ENCODE data around the gene PTPRD. TPM values are rescaled to one million over a fixed set of nuclear protein-coding genes. Genes with fewer than 3 reads are reported as not detected.

Gene PTPRD
- total RNA-seq, 1 donor from 2014 or later, result 197 TPM

- no peak for TF ChIP-seq CTCF (conservative IDR thresholded peaks at IDR 0.05)
- peaks cover 5% of the 10 kb centered on the region for H3K4me1 Mint-ChIP-seq (ENCODE audit: unreplicated experiment)
- peaks cover 4% of the 10 kb centered on the region for H3K36me3 Mint-ChIP-seq
- H3K4me3 Mint-ChIP-seq, result no peak overlapping the region
- H3K27ac Mint-ChIP-seq, result no peak overlapping the region
- no peaks in the 10 kb centered on the region for H3K9me3 Mint-ChIP-seq
- DNase-seq (ENCODE audit: extremely low spot score, unreplicated experiment), result no peak
- H3K27me3 Mint-ChIP-seq, result no peaks in the 10 kb centered on the region
These were observed 2036.1 kb downstream of the PTPRD start for GRCh38 chr9:8576741-8577140.

- H3K4me1 Mint-ChIP-seq (ENCODE audit: unreplicated experiment), result peaks cover 15% of the 10 kb centered on the region
- H3K27me3 Mint-ChIP-seq, result no peaks in the 10 kb centered on the region
- H3K36me3 Mint-ChIP-seq, result peaks cover 4% of the 10 kb centered on the region
- no peak for TF ChIP-seq CTCF (conservative IDR thresholded peaks at IDR 0.05)
- DNase-seq (ENCODE audit: extremely low spot score, unreplicated experiment), result no peak
- no peak overlapping the region for H3K27ac Mint-ChIP-seq
- H3K4me3 Mint-ChIP-seq, result no peak overlapping the region
- H3K9me3 Mint-ChIP-seq, result no peaks in the 10 kb centered on the region
These were observed 2038.0 kb downstream of the PTPRD start for GRCh38 chr9:8574846-8575245.

- peaks cover 2% of the 10 kb centered on the region for H3K9me3 Mint-ChIP-seq
- H3K4me3 Mint-ChIP-seq, result no peak overlapping the region
- no peaks in the 10 kb centered on the region for H3K36me3 Mint-ChIP-seq
- no peak for TF ChIP-seq CTCF (conservative IDR thresholded peaks at IDR 0.05)
- H3K27me3 Mint-ChIP-seq, result no peaks in the 10 kb centered on the region
- no peak for DNase-seq (ENCODE audit: extremely low spot score, unreplicated experiment)
- H3K27ac Mint-ChIP-seq, result no peak overlapping the region
- peaks cover 11% of the 10 kb centered on the region for H3K4me1 Mint-ChIP-seq (ENCODE audit: unreplicated experiment)
These were observed 2040.6 kb downstream of the PTPRD start for GRCh38 chr9:8572209-8572608.

- H3K4me1 Mint-ChIP-seq (ENCODE audit: unreplicated experiment), result peaks cover 11% of the 10 kb centered on the region
- no peak overlapping the region for H3K27ac Mint-ChIP-seq
- peaks cover 5% of the 10 kb centered on the region for H3K36me3 Mint-ChIP-seq
- TF ChIP-seq CTCF (conservative IDR thresholded peaks at IDR 0.05), result no peak
- H3K4me3 Mint-ChIP-seq, result no peak overlapping the region
- peaks cover 6% of the 10 kb centered on the region for H3K9me3 Mint-ChIP-seq
- DNase-seq (ENCODE audit: extremely low spot score, unreplicated experiment), result no peak
- H3K27me3 Mint-ChIP-seq, result no peaks in the 10 kb centered on the region
These were observed 2041.2 kb downstream of the PTPRD start for GRCh38 chr9:8571643-8572042.

GRCh38 chr9:8570776-8571175, 2042.0 kb downstream of the PTPRD start:
- peaks cover 6% of the 10 kb centered on the region for H3K9me3 Mint-ChIP-seq
- DNase-seq (ENCODE audit: extremely low spot score, unreplicated experiment), result no peak

More at GRCh38 chr9:8570776-8571175, 2042.0 kb downstream of the PTPRD start:
- TF ChIP-seq CTCF (conservative IDR thresholded peaks at IDR 0.05), result no peak
- Mint-ChIP-seq H3K36me3 (peaks cover 6% of the 10 kb centered on the region), H3K4me3 (no peak overlapping the region), H3K27ac (no peak overlapping the region), H3K4me1 (ENCODE audit: unreplicated experiment) (peaks cover 11% of the 10 kb centered on the region), H3K27me3 (no peaks in the 10 kb centered on the region)
